CD4-positive, alpha-beta T cell treated with Interleukin-17A for 4 hours (primary cell): Measurements from ENCODE around the gene TMEM201.

Source experiments
- DNase-seq: peaks from one replicate; pipeline ENCODE4 v3.0.0-alpha.2; 2020; ENCODE audit warnings: mixed read lengths

The TMEM201 gene

DNA sequence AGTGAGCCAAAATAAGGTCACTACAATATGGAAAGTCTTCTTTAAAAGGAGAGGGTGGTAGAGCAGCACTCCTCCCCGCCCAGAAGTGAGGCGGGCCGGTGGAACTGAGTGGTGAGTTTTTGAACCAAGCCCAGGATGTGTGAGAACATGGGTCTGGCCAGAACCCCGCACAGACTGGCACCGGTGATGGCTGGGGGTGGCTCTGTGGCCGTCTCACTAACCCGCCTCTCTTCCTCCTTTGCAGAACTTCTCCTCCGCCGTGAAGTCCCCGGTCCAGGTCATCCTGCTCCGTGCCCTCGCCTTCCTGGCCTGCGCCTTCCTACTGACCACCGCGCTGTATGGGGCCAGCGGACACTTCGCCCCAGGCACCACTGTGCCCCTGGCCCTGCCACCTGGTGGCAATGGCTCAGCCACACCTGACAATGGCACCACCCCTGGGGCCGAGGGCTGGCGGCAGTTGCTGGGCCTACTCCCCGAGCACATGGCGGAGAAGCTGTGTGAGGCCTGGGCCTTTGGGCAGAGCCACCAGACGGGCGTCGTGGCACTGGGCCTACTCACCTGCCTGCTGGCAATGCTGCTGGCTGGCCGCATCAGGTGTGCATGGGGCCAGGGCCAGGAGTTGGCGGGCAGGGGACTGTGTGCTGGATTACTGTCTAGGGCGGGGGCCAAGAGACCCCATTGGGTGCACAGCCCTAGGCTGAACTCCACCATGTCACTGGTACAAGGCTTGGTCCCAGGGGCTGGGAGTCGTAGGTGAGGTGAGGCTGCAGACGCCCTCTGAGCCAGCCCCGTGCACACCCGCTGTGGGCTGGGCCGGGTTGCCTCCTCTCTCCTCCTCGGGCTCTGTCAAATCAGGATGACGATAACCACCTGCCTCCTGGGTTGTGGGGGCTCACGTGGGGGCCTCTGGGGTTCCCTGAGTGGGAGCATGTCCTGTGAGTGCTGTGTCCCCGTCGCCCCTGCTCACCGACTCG, 12.4 kb downstream of the TMEM201 start:
- DNase-seq = no peak

- no peak for DNase-seq
These were observed 13.5 kb downstream of the TMEM201 start for GRCh38 chr1:9601942-9602793.

DNA sequence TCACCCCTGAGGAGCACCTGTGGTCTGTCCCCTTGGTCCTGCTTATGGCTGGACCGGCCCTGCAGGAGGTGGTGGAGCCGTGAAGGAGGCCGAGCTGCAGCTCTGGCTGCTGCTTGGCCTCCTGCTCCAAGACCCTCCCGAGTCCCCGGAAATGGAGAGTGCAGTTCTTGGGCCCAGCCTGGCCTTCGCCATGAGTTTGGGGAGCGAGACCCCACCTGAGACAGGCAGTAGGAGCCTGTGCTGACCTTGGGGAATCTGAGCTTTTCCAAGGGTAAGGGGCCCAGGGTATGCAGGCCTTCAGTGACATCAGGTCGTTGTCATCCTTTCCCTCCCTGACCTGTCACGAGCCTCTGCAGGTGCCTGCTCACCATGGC, 14.1 kb downstream of the TMEM201 start:
- DNase-seq = no peak

DNA sequence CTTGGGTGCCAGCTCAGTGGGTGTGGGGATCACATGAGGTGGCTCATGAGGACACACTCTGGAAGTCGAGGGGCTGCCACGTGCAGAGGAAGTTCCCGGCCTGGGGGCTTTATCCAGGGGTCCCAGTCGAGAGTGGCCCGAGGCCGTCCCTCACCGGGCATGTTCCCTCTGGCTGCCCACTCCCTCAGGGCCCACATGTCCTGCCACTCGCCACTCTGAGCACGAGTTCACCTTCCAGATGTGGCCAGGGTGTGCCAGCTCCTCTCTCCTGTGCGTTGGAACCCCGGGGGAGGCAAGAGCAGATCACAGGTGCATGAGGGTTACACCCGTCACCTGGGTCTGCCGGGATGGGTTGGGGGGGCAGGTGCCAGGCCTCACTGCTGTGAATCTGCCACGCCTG, 14.6 kb downstream of the TMEM201 start:
- no peak for DNase-seq

GRCh38 chr1:9603766-9604753, 15.3 kb downstream of the TMEM201 start:
- DNase-seq = no peak

GRCh38 chr1:9604836-9605235, 16.1 kb downstream of the TMEM201 start:
- DNase-seq = no peak

DNA sequence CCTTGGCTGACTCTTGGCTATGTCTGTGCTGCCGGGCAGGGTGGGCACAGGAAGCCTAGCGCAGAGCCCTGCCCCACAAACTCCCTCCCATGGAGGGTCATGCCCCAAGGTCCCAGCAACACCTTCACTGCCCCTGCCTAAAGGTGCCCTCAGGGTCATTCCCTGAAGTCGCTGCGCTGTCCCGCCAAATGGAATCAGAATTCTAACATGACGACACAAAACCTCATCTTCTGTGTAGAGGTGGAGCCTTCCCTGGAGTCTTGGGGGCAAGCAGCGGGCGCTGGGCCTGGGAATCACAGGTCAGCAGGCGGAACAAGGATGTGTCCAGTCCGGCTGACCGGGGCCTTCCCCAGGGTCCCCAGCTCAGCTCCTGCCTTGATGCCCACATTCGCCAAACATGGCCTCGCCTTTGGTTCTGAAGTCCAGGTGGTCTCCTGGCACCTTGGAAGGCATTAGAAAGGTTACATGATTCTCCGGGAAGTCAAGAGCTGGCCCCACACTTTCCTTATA, 17.3 kb downstream of the TMEM201 start:
- no peak for DNase-seq

GRCh38 chr1:9606458-9606857, 17.7 kb downstream of the TMEM201 start:
- no peak for DNase-seq

DNA sequence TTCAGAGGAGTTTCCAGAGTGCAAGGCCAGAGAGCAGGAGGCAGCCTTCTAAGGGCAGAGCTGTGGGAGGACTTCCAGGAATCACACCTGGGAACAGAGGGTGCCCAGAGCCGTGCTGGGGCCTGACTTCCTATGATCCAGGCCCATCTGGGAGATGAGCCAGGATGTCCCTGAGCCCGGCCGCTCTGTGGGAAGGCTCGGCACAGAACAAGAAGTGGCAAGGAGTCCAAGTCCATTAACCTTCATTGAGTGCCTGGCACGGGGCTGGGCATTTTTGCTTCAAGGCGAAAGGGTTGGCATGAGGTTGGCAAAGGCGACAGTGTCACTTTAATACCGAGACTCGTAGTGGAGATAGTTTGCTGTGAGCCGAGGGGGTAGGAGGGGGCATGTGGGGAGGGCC, 18.2 kb downstream of the TMEM201 start:
- no peak for DNase-seq

GRCh38 chr1:9607352-9607751, 18.6 kb downstream of the TMEM201 start:
- DNase-seq = no peak

DNA sequence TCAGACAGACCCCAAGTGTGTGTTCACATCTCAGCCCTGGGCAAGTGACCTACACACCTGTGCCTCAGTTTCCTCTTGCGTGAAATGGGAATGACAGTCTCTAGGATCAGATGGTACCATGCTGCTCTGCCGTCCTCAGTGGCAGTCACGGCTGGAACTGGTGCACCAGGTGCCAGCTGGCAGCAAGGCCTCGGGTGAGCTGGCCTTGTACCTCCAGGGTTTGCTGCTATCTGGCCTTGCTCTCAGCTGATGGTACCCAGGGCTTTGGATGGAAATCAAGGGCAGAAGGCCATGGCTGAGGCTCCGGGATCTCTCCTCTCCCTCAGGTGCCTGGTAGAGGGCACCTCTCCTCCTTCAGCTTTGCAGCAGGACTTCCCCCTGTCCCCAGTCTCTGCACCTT, 21.3 kb downstream of the TMEM201 start:
- no peak for DNase-seq

DNA sequence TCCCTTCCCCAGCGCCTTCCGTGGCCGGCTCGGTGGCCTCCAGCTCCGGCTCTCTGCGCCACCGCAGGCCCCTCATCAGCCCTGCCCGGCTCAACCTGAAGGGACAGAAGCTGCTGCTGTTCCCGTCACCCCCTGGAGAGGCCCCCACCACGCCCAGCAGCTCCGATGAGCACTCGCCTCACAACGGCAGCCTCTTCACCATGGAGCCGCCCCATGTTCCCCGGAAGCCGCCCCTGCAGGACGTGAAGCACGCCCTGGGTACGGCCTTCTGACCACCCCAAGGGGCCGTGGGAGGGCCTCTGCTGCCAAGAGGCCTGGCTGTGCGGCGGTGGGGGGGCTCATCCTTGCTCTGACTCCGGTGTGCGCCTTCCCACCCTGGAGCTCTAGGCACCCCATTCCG, 21.8 kb downstream of the TMEM201 start:
- DNase-seq = no peak

- no peak for DNase-seq
These were observed 23.0 kb downstream of the TMEM201 start for GRCh38 chr1:9611716-9612115.

- no peak for DNase-seq
These were observed 23.6 kb downstream of the TMEM201 start for GRCh38 chr1:9612162-9612845.

- DNase-seq = no peak
These were observed 24.3 kb downstream of the TMEM201 start for GRCh38 chr1:9612871-9613624.

DNA sequence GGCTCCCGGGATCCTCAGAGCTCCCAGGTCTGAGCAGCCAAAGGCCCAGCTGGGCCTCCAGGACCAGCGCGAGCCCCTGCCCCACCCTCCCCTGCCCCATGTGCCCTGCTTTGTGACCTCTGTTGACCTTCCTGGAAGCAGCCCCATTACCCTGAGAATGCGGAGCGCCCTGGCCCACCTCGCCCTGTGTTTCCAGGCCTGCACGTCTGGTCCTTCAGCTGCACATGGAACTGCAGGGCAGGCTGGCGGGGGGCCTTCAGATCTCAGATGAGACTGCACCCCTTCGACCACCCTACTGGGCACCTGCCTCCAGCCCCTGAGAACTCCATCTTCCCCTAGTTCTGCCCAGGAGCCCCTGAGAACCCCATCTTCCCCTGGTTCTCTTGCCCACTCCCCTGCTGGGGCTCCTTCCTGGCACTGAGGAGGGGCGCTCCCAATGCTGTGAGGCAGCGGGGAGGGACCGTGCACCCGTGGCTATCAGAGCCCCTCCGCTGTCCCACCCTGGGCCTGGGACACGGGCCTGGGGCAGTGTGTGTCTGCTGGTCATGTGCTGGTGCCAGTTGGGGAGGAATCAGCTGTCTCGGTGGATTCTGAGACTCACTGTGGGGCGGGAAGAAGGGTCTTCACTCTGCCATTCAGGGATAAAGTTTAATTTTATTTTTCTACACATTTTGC, 25.1 kb downstream of the TMEM201 start:
- DNase-seq = no peak

- peak; percentile 73 for DNase-seq
These were observed 26.8 kb downstream of the TMEM201 start for GRCh38 chr1:9615316-9616063.

GRCh38 chr1:9618909-9619679, 30.4 kb downstream of the TMEM201 start:
- no peak for DNase-seq

- DNase-seq = no peak
These were observed 32.3 kb downstream of the TMEM201 start for GRCh38 chr1:9621032-9621431.
